MM.1S (cell line): Measurements from ENCODE around the gene SYP.

ENCODE experiments used
- EZH2phosphoT487 ChIP-seq: fragments of 300-600 bp; sonication (generic); IDR thresholded peaks from 2 replicates; pipeline ENCODE4 v1.6.1; 2018; ENCODE audit warnings: antibody characterized with exemption, low read length
- TF ChIP-seq, protein P1 (sequence below): fragments of 300-600 bp; sonication (generic); IDR thresholded peaks from 2 replicates; pipeline ENCODE4 v1.5.1; 2016; ENCODE audit warnings: antibody characterized with exemption, low read length, mixed read lengths

DNA sequence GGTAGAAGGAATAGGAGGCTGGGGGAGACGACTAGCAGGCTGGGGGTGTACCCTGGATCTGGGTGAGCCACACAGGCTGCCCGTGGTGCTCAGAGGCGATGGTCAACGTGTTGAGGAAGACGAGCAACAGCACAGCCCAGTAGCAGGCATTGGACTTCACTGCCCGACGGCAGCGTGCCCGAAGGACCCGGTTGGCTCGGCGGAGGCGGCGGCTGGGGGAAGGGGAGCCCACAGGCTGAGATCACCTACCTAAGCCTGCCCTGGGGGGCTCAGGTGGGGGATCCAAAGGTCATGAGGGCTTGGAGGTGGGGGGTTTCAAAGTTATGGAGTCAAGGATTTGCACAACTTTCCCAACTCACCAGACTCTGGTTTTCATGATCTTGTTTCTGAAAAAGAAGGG is 25.9 kb upstream of the SYP start:
- TF ChIP-seq, protein P1, sequence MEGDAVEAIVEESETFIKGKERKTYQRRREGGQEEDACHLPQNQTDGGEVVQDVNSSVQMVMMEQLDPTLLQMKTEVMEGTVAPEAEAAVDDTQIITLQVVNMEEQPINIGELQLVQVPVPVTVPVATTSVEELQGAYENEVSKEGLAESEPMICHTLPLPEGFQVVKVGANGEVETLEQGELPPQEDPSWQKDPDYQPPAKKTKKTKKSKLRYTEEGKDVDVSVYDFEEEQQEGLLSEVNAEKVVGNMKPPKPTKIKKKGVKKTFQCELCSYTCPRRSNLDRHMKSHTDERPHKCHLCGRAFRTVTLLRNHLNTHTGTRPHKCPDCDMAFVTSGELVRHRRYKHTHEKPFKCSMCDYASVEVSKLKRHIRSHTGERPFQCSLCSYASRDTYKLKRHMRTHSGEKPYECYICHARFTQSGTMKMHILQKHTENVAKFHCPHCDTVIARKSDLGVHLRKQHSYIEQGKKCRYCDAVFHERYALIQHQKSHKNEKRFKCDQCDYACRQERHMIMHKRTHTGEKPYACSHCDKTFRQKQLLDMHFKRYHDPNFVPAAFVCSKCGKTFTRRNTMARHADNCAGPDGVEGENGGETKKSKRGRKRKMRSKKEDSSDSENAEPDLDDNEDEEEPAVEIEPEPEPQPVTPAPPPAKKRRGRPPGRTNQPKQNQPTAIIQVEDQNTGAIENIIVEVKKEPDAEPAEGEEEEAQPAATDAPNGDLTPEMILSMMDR, result no peak
- no peak for TF ChIP-seq EZH2phosphoT487
